Activated T-cell treated with anti-CD3 and anti-CD28 coated beads, Interleukin-2, amount 50 U/mL, for 72 hours (primary cell): ENCODE data around the gene PILRA. TPM values are rescaled to one million over a fixed set of nuclear protein-coding genes. Genes with fewer than 3 reads are reported as not detected.

Experiments used
- ATAC-seq, 2 donors: fragments of 150-1000 bp; cut with Tn5 transposase; replicated peaks in 1 of 2; 2 replicates each; pipeline ENCODE4 v1.10.0; 2021; ENCODE audit warnings: moderate library complexity in 2 of 2, mild to moderate bottlenecking in 1 of 2
- DNase-seq, 2 donors: peaks; one replicate each; pipeline ENCODE4 v3.0.0; 2021 to 2022; ENCODE audit warnings: mixed read lengths in 1 of 2
- H3K27ac Mint-ChIP-seq: one replicate; pipeline ENCODE4 v1.8.0; 2022; ENCODE audit warnings: mild to moderate bottlenecking, moderate library complexity, mixed read lengths
- H3K27me3 Mint-ChIP-seq: one replicate; pipeline ENCODE4 v1.8.0; 2022; ENCODE audit warnings: low read depth, mixed read lengths
- H3K36me3 Mint-ChIP-seq, 2 donors: one replicate each; pipeline ENCODE4 v1.8.0; 2022; ENCODE audit warnings: mixed read lengths in 2 of 2, mild to moderate bottlenecking in 1 of 2; ENCODE audit not compliant: insufficient read depth in 2 of 2
- H3K4me1 Mint-ChIP-seq: one replicate; pipeline ENCODE4 v1.8.0; 2022; ENCODE audit warnings: low read depth, mixed read lengths
- H3K4me3 Mint-ChIP-seq, 2 donors: one replicate each; pipeline ENCODE4 v1.8.0; 2022; ENCODE audit warnings: mild to moderate bottlenecking in 2 of 2, mixed read lengths in 2 of 2, moderate library complexity in 2 of 2
- H3K9me3 Mint-ChIP-seq, 2 donors: one replicate each; pipeline ENCODE4 v1.8.0; 2022; ENCODE audit warnings: mixed read lengths in 2 of 2
- total RNA-seq, 2 donors: library from RNA; stranded (reverse); gene quantifications; one replicate each; pipeline ENCODE4 v1.2.3, GENCODE V29; 2022

PILRA gene
- total RNA-seq, 2 donors from 2014 or later: 3.4 to 14.1 TPM

GRCh38 chr7:100393233-100393905 is 20.1 kb downstream of the PILRA start:
- DNase-seq: no peak
- H3K27me3 Mint-ChIP-seq: peaks cover 53% of the 10 kb centered on the region
- H3K27ac Mint-ChIP-seq: no peak overlapping the region
- peaks cover 17% of the 10 kb centered on the region for H3K4me1 Mint-ChIP-seq
- H3K4me3 Mint-ChIP-seq: no peak overlapping the region
- no peak for ATAC-seq
- H3K36me3 Mint-ChIP-seq: no peaks in the 10 kb centered on the region
- H3K9me3 Mint-ChIP-seq: no peaks in the 10 kb centered on the region

- Mint-ChIP-seq H3K36me3 (no peaks in the 10 kb centered on the region), H3K27ac (no peak overlapping the region), H3K4me3 (no peak overlapping the region), H3K9me3 (no peaks in the 10 kb centered on the region), H3K27me3 (peaks cover 59% of the 10 kb centered on the region), H3K4me1 (peaks cover 17% of the 10 kb centered on the region)
- no peak for ATAC-seq
- DNase-seq: no peak
These were observed 20.8 kb downstream of the PILRA start for GRCh38 chr7:100394077-100394476.

GRCh38 chr7:100396421-100396982 is 23.2 kb downstream of the PILRA start:
- H3K4me1 Mint-ChIP-seq: peaks cover 17% of the 10 kb centered on the region
- peak; percentile 63 to 69 for DNase-seq
- H3K9me3 Mint-ChIP-seq: no peaks in the 10 kb centered on the region
- peaks cover 50% of the 10 kb centered on the region for H3K27me3 Mint-ChIP-seq
- peak overlapping the region; percentile 86 for H3K27ac Mint-ChIP-seq
- ATAC-seq: peak; percentile 94 to 96
- no peaks in the 10 kb centered on the region for H3K36me3 Mint-ChIP-seq
- H3K4me3 Mint-ChIP-seq: peak overlapping the region; percentile 33 to 77

- DNase-seq (no peak), ATAC-seq (no peak)
- Mint-ChIP-seq H3K27me3 (peaks cover 50% of the 10 kb centered on the region), H3K27ac (no peak overlapping the region), H3K9me3 (no peaks in the 10 kb centered on the region), H3K36me3 (no peaks in the 10 kb centered on the region), H3K4me1 (peaks cover 17% of the 10 kb centered on the region), H3K4me3 (no peak overlapping the region)
These were observed 24.2 kb downstream of the PILRA start for GRCh38 chr7:100397315-100398081.

GRCh38 chr7:100398239-100398638 is 25.0 kb downstream of the PILRA start:
- H3K27me3 Mint-ChIP-seq: peaks cover 47% of the 10 kb centered on the region
- H3K36me3 Mint-ChIP-seq: no peaks in the 10 kb centered on the region
- no peak for DNase-seq
- no peaks in the 10 kb centered on the region for H3K9me3 Mint-ChIP-seq
- no peak overlapping the region for H3K27ac Mint-ChIP-seq
- ATAC-seq: no peak
- H3K4me3 Mint-ChIP-seq: no peak overlapping the region
- H3K4me1 Mint-ChIP-seq: peaks cover 17% of the 10 kb centered on the region

GRCh38 chr7:100400041-100400440 is 26.8 kb downstream of the PILRA start:
- Mint-ChIP-seq H3K36me3 (no peaks in the 10 kb centered on the region), H3K9me3 (no peaks in the 10 kb centered on the region), H3K4me1 (peaks cover 17% of the 10 kb centered on the region), H3K27me3 (peaks cover 38% of the 10 kb centered on the region), H3K27ac (no peak overlapping the region), H3K4me3 (no peak overlapping the region)
- ATAC-seq (no peak), DNase-seq (no peak)

GRCh38 chr7:100400656-100401055 is 27.4 kb downstream of the PILRA start:
- H3K36me3 Mint-ChIP-seq: no peaks in the 10 kb centered on the region
- peaks cover 17% of the 10 kb centered on the region for H3K4me1 Mint-ChIP-seq
- DNase-seq: peak in 1 of 2 donors; percentile 10
- peaks cover 33% of the 10 kb centered on the region for H3K27me3 Mint-ChIP-seq
- ATAC-seq: no peak
- H3K9me3 Mint-ChIP-seq: no peaks in the 10 kb centered on the region
- no peak overlapping the region for H3K27ac Mint-ChIP-seq
- H3K4me3 Mint-ChIP-seq: no peak overlapping the region

- no peaks in the 10 kb centered on the region for H3K36me3 Mint-ChIP-seq
- DNase-seq: no peak
- H3K4me1 Mint-ChIP-seq: peaks cover 9% of the 10 kb centered on the region
- peak overlapping the region; percentile 41 for H3K27ac Mint-ChIP-seq
- no peak for ATAC-seq
- no peak overlapping the region for H3K4me3 Mint-ChIP-seq
- H3K27me3 Mint-ChIP-seq: peaks cover 31% of the 10 kb centered on the region
- H3K9me3 Mint-ChIP-seq: no peaks in the 10 kb centered on the region
These were observed 28.5 kb downstream of the PILRA start for GRCh38 chr7:100401811-100402210.

GRCh38 chr7:100402241-100402640 is 29.0 kb downstream of the PILRA start:
- peaks cover 5% of the 10 kb centered on the region for H3K4me1 Mint-ChIP-seq
- DNase-seq: no peak
- H3K27me3 Mint-ChIP-seq: peaks cover 27% of the 10 kb centered on the region
- peak overlapping the region; percentile 41 for H3K27ac Mint-ChIP-seq
- no peaks in the 10 kb centered on the region for H3K9me3 Mint-ChIP-seq
- H3K4me3 Mint-ChIP-seq: no peak overlapping the region
- no peaks in the 10 kb centered on the region for H3K36me3 Mint-ChIP-seq
- no peak for ATAC-seq

- ATAC-seq: no peak
- H3K27ac Mint-ChIP-seq: no peak overlapping the region
- no peaks in the 10 kb centered on the region for H3K9me3 Mint-ChIP-seq
- H3K4me3 Mint-ChIP-seq: no peak overlapping the region
- no peak for DNase-seq
- H3K27me3 Mint-ChIP-seq: peaks cover 7% of the 10 kb centered on the region
- no peaks in the 10 kb centered on the region for H3K36me3 Mint-ChIP-seq
- H3K4me1 Mint-ChIP-seq: no peaks in the 10 kb centered on the region
These were observed 33.5 kb downstream of the PILRA start for GRCh38 chr7:100406767-100407166.

GRCh38 chr7:100407285-100408180 is 34.2 kb downstream of the PILRA start:
- Mint-ChIP-seq H3K27ac (no peak overlapping the region), H3K4me1 (no peaks in the 10 kb centered on the region), H3K27me3 (no peaks in the 10 kb centered on the region), H3K9me3 (no peaks in the 10 kb centered on the region), H3K36me3 (no peaks in the 10 kb centered on the region), H3K4me3 (no peak overlapping the region)
- ATAC-seq (peak; percentile 81 to 83), DNase-seq (peak; percentile 44 to 54)

- Mint-ChIP-seq H3K27ac (no peak overlapping the region), H3K9me3 (no peaks in the 10 kb centered on the region), H3K27me3 (peaks cover 6% of the 10 kb centered on the region), H3K36me3 (no peaks in the 10 kb centered on the region), H3K4me1 (peaks cover 6% of the 10 kb centered on the region), H3K4me3 (no peak overlapping the region)
- no peak for DNase-seq
- ATAC-seq: no peak
These were observed 37.8 kb downstream of the PILRA start for GRCh38 chr7:100411101-100411500.

- H3K4me1 Mint-ChIP-seq: peaks cover 6% of the 10 kb centered on the region
- H3K9me3 Mint-ChIP-seq: no peaks in the 10 kb centered on the region
- no peak overlapping the region for H3K4me3 Mint-ChIP-seq
- ATAC-seq (no peak), DNase-seq (no peak)
- no peaks in the 10 kb centered on the region for H3K36me3 Mint-ChIP-seq
- peaks cover 6% of the 10 kb centered on the region for H3K27me3 Mint-ChIP-seq
- peak overlapping the region; percentile 52 for H3K27ac Mint-ChIP-seq
These were observed 40.1 kb downstream of the PILRA start for GRCh38 chr7:100413346-100413745.
